Left hindlimb (tissue), 1 donor: Measurements from ENCODE around the gene CDX1.
A peak's percentile ranks its signal among the peaks of the same experiment; 100 is the strongest.

Experiments used
- DNase-seq: peaks from one replicate; pipeline ENCODE4 v3.0.0-alpha.2; 2018

The CDX1 gene

GRCh38 chr5:150146862-150147601 is 19.5 kb upstream of the CDX1 start:
- DNase-seq: peak; percentile 77

DNA sequence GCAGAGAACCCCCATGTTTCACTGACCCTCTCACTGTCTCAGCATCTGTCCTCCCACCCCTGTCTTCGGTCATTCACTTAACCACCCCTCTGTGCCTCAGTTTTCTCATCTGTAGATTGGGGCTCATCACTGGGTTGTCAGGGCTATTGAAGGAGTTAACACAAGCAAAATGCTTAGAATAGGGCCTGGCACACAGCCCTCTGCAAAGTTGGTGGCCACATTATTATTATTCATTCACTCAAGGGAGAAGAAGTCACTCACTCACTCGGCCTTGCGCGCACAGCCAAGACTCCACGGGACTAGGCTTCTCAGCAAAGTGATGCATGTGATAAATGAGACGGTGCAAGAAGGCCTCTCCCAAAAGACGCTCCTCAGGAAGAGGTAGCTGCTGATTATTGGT is 18.9 kb upstream of the CDX1 start:
- no peak for DNase-seq

DNA sequence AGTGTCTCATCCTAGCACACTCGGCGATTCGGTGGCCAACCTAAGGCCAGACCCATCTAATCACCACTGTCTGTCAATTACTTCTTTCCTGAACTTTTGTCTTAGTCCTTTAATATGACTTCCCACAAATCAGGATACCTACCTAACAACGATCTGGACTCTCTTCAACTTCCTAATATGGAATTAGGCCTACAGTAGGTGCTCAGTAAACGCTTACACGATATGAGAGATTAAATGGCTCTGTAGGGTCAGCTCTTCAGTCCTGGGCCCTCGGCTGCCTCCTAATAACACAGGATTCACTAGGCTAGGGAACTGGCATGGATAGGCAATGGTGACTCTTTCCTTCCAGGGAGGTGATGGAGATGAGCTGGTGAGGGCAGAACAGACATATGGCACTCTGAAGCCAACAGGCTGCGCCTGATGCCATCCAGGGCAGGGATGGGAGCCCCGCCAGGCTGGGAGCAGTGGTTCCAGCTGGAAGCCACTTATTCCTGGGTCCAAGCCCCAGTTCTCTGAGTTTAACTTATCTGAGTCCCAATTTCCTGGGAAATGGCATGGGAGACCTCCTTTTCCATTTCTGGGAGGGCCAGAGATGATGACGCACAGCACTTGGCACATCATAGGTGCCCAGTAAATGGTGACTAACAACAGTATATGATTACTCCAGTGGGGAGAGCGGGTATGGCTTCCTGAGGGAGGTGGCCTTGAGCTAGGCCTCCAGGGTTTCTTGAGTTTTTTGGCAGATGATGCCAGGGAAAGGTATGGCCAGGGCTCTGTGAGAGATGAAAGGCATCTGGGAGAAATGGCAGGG is 18.3 kb upstream of the CDX1 start:
- no peak for DNase-seq

DNA sequence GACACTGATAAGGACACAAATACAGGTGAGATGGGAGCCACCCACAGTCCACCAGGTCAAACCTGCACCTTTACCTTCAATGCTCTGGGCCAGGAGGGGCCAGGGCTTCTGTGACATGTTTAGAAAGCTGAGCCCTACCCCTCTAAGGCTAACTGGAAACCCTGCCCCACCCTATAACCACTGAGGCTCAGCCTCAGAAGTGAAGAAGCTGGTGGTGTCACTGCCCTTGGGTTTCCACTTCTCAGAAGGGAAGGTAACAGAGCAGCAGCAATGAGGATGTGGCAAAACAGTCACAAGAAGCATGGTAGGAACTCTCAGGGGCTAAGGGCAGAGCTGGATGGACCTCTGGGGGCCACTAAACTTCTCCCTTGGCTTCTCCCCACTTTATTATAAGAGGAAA is 17.0 kb upstream of the CDX1 start:
- no peak for DNase-seq

DNA sequence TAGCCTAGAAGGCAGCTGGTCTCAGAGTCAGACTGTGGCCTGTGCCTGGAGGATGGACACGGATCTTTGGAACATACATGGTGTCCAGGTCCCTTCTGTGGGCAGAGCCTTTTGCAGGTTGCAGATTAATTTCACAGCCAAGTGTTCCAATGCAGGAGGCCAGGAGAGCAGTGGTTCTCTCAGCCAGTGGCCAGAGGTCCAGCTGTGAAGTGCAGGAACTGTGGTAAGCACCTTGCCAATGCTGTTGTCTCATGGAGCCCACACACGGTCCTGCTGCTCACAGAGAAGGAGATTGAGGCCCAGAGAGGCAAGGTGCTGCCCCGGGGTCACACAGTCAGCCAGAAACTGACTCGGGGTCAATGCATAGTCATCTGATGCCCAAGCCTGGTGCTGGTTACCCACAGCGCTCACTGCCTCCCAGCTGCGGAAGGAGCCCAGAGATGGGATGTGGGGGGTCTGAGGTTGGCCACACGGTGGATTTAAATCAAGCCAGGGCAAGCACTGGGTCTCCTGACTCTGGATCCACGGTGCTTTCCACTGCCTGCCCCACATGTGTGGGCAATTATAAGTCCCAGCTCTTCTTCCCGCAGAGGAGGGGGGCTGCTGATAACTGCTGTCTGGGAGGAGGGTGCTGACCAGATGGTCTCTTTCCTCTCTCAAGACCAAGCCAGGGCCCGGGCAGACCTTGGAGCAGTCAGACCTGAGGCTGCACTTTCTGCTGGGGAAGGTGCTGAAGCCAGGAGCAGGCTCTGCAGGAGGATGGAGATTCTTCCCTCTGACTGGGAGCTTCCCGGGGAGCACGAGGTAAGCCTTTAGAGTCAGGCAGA is 13.7 kb upstream of the CDX1 start:
- no peak for DNase-seq

DNA sequence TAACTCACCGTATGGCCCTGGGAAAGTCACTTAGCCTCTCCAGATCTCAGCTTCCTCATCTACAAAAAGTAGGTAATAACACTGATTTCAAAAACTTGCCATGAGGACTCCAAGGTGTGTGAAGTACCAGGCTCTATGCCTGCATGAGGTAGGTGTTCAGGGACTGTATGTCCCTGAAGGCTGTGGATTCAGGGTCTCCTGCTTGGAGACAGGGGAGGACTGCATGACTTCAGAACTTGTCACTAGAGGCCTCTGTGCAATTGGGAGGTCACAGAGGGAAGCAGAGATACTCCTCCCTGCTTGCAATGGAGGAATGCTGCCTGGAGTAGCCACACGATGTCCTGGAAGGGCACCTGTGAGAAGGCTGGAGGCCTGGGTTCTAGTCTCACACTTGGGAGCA is 13.1 kb upstream of the CDX1 start:
- no peak for DNase-seq

DNA sequence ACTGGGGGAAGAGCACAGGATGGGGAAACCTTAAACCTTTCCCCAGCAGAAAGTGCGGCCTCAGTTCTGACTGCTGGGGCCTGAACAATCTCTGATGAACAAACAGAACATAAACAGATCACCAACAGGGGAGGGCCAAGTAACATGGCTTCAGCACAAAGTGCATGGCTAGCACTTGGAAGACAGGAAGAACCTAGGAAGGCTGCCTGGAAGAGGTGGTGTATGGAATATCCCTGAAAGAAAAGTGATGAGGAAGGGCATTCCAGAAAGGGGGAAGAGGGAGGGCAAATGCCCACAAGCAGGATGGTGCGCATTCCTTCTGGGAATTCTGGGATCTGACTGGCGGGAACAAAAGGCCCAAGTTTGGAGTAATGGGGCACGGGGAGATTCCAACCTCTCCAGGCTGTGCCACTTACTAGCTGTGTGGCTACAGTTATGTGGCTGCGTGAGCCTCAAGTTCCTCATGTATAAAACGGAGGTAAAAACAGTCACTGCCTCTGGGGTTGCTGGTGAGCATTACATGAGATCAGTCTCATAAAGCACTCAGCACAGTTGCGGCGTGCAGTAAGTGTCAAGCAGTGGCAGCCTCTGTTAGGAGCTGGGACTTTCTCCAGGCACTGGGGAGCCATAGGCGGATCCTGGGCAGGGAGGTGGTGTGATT is 12.5 kb upstream of the CDX1 start:
- no peak for DNase-seq

GRCh38 chr5:150154618-150155128 is 11.9 kb upstream of the CDX1 start:
- no peak for DNase-seq

GRCh38 chr5:150155258-150156026 is 11.1 kb upstream of the CDX1 start, which contains the start of gene PDGFRB:
PDGFRB (minus strand) TSS chr5:150155845; CDS start chr5:150137047, 18,798 bp downstream.
- DNase-seq: peak; percentile 96

- DNase-seq: no peak
Measured at GRCh38 chr5:150156027-150156368, 10.6 kb upstream of the CDX1 start.

DNA sequence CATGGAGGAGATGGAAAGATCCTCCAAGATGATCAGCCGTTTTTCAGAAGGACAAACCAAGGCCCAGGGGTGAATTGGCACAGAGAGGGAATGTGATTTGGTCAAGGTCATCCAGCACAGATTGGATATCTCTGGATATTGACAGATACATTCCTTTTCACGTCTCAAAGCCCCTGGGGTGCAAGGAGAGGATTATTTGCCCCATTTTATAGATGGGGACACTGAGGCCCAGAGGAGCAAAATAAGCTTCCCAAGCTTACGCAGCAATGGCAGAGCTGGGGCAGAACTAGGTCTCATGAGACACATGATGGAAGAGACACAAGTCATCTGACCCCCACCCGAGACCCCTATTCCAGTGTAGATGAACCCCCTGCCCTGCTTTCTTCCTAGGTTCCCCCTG is 10.0 kb upstream of the CDX1 start:
- DNase-seq: no peak

- no peak for DNase-seq
Measured at GRCh38 chr5:150157168-150157567, 9.4 kb upstream of the CDX1 start.

GRCh38 chr5:150158170-150158949 is 8.2 kb upstream of the CDX1 start:
- no peak for DNase-seq

DNA sequence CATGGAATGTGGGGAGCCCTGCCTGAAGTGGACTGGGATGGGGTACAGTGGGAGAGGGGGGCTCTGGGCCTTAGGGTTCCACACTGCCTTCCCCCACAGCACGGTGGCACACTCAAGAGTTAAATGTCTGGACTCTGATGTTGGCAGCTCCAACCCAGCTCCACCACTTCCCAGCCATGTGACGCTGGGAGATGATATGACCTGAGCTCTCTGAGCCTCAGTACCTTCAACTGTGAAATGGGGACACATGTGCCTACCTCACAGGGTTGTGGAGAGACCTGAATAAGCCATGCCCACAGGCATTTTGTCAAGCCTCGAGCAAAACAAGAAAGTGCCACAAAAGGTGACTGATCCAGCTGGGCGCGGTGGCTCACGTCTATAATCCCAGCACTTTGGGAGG is 7.5 kb upstream of the CDX1 start:
- DNase-seq: no peak

DNA sequence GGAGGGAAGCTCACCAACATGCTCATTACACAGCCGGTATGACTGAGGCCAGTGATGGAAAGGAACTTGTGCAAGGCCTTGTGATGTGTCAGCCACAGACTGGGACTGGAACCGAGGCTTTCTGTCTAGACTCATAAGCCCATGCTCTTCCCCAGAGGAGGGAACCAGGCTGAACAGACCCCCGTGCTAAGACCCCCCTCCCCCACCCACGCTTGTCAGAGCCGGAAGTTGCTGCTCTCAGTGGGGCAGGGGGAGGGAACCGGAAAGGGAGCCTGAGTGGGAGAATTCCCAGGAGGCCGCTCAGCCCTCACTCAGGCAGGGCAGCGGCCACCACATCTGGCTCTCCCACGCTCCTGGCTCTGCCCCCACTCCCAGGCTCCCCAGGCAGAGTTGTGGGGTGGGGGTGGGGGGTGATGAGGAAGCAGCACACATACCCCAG is 6.8 kb upstream of the CDX1 start:
- DNase-seq: no peak

- DNase-seq: no peak
Measured at GRCh38 chr5:150160448-150161081, 6.0 kb upstream of the CDX1 start.

- peak; percentile 82 for DNase-seq
Measured at GRCh38 chr5:150161242-150162141, 5.1 kb upstream of the CDX1 start.

- DNase-seq: no peak
Measured at GRCh38 chr5:150162142-150162513, 4.5 kb upstream of the CDX1 start.

- no peak for DNase-seq
Measured at GRCh38 chr5:150163035-150163434, 3.5 kb upstream of the CDX1 start.
